GM19239 (cell line): ENCODE measurements around the gene ACBD4.
A peak's percentile ranks its signal among the peaks of the same experiment; 100 is the strongest.

Experiments
- DNase-seq: peaks from one replicate; pipeline ENCODE4 v3.0.0; 2011; ENCODE audit warnings: low spot score; ENCODE audit not compliant: insufficient read length
- FAIRE-seq: peaks from 2 replicates; lab custom pipeline; 2011; peaks lifted over from hg19 to GRCh38; lab: Jason Lieb, UNC

ACBD4 gene

DNA sequence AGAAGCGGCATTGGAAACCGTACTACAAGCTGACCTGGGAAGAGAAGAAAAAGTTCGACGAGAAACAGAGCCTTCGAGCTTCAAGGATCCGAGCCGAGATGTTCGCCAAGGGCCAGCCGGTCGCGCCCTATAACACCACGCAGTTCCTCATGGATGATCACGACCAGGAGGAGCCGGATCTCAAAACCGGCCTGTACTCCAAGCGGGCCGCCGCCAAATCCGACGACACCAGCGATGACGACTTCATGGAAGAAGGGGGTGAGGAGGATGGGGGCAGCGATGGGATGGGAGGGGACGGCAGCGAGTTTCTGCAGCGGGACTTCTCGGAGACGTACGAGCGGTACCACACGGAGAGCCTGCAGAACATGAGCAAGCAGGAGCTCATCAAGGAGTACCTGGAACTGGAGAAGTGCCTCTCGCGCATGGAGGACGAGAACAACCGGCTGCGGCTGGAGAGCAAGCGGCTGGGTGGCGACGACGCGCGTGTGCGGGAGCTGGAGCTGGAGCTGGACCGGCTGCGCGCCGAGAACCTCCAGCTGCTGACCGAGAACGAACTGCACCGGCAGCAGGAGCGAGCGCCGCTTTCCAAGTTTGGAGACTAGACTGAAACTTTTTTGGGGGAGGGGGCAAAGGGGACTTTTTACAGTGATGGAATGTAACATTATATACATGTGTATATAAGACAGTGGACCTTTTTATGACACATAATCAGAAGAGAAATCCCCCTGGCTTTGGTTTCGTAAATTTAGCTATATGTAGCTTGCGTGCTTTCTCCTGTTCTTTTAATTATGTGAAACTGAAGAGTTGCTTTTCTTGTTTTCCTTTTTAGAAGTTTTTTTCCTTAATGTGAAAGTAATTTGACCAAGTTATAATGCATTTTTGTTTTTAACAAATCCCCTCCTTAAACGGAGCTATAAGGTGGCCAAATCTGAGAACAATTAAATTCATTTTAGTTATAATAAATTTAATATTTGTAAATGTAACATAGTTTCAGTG lies 14.5 kb downstream of the ACBD4 start:
- DNase-seq, result no peak
- peak; percentile 21 for FAIRE-seq

- DNase-seq (no peak), FAIRE-seq (no peak)
Observed at GRCh38 chr17:45150911-45151809, 15.7 kb downstream of the ACBD4 start.

DNA sequence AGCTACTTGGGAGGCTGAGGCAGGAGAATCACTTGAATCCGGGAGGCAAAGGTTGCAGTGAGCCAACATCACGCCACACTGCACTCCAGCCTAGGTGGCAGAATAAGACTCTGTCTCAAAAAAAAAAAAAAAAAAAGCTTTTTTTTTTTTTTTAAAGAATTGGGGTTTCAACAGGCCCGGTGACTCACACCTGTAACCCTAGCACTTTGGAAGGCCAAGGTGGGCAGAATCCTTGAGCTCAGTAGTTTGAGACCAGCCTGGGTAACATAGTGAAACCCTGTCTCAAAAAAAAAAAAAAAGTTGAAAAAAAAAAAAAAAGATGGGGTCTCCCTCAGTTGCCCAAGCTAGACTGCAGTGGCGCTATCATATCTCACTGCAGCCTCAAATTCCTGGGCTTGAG lies 19.5 kb downstream of the ACBD4 start:
- no peak for FAIRE-seq

DNA sequence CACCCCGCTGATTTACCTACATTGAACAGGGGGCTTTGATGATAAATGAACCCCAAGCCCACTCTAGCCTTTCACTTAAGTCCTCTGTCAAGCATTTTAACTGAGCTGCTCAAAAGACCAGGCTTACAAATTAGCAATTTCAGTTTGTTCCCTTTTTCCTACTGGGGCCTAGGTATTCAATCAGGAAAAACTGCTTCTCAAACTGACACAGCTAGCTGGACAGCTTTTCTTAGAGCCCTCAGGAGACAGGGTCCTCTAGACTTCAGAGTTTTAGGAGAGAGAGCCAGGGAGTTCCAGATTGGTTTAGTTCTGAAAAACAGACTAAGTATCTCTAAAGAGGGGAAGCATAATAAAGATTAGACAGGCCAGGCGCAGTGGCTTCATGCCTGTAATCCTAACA lies 20.0 kb downstream of the ACBD4 start:
- no peak for FAIRE-seq
- DNase-seq, result no peak

More for the DNA sequence above, 19.5 kb downstream of the ACBD4 start:
- no peak for DNase-seq

- FAIRE-seq (no peak), DNase-seq (no peak)
Observed at GRCh38 chr17:45156242-45156641, 20.8 kb downstream of the ACBD4 start.

DNA sequence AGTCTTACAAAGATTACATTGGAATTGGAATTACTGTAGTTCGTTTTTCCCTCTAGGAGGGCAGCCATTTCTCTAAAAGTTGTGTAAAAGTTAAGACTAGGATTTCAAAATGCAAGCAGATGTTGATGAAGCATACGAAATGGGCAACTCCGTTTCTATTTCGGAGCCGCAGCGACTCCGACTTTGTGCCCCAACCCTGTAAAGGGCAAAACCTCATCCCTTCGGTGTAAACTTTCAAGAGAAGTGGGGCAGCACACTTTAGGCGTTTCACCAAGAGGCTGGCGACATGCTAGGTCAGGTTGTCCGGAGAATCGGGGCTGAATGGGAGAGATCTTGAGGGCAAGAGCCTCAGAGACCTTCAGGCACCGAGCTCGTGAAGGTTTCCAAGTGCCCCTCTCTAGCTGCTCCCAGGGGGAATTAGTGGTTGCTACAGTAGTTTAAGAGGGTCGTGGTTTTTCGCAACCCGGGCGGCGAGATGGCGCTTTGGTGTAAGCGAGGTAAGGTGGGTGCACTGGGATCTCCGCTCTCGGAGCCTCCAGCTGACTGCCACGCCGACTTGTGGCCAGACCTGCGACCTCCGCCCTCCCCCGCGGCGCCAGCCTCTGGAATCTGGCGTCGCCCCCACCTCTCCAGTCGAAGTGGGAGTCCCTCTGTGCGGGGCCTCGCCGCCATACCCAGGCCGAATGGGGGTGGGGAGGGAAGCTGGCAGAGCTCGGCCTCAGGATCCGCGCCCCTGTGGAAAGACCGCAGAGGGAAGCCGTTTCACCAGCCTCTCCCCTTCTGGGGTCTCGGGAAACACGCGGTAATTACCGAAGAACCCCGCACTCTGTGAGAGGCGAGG lies 25.2 kb downstream of the ACBD4 start:
- DNase-seq (no peak), FAIRE-seq (peak; percentile 80)

- peak; percentile 87 for DNase-seq
- FAIRE-seq, result peak; percentile 95
Observed at GRCh38 chr17:45161288-45162024, 26.0 kb downstream of the ACBD4 start, which contains the start of gene HEXIM2. HEXIM2 (plus strand) TSS chr17:45161875; CDS start chr17:45162794, 919 bp downstream.

DNA sequence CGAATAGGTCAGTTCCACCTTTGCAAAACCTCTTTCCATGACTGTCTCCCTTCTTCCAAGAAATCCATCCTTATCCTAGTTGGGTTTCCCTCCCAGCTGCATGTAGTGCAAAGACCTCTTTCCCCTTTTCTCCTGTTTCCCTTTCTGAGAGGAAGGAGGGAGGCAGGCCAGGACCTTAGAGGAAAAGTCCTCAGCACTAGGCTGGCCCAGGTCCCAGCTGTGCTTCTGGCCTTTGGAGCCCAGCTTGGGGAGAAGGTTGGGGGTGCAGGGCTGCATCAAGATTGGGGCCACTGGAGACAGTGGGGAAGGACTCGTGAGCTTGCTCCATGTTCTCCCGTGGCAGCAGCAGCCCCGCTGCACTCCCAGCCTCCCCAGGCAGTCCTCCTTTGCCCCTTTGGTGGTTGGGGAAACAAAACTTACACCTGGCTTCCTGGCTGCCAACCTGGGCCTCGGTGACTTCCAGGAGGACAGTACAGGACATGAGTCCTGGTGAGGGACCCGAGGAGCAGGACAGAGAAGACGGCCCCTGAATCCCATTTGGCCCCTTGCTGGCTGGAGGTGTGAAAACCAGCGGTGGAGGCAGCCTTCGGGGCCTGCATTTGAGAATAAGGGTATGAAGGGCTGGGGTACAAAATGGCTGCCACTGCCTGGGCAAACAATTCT lies 26.7 kb downstream of the ACBD4 start:
- DNase-seq, result no peak
- FAIRE-seq, result no peak

- DNase-seq (no peak), FAIRE-seq (no peak)
Observed at GRCh38 chr17:45164734-45165269, 29.3 kb downstream of the ACBD4 start.

DNA sequence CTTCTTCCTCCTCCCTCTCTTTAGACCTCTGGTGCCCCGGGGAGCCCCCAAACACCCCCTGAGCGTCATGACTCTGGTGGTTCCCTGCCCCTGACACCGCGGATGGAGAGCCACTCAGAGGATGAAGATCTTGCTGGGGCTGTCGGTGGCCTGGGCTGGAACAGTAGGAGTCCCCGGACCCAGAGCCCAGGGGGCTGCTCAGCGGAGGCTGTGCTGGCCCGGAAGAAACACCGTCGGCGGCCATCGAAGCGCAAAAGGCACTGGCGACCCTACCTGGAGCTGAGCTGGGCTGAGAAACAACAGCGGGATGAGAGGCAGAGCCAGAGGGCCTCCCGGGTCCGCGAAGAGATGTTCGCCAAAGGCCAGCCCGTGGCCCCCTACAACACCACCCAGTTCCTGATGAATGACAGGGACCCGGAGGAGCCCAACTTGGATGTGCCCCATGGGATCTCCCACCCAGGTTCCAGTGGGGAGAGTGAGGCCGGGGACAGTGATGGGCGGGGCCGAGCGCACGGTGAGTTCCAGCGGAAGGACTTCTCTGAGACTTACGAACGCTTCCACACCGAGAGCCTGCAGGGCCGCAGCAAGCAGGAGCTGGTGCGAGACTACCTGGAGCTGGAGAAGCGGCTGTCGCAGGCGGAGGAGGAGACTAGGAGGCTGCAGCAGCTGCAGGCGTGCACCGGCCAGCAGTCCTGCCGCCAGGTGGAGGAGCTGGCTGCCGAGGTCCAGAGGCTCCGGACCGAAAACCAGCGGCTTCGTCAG lies 33.7 kb downstream of the ACBD4 start:
- FAIRE-seq (no peak), DNase-seq (no peak)

DNA sequence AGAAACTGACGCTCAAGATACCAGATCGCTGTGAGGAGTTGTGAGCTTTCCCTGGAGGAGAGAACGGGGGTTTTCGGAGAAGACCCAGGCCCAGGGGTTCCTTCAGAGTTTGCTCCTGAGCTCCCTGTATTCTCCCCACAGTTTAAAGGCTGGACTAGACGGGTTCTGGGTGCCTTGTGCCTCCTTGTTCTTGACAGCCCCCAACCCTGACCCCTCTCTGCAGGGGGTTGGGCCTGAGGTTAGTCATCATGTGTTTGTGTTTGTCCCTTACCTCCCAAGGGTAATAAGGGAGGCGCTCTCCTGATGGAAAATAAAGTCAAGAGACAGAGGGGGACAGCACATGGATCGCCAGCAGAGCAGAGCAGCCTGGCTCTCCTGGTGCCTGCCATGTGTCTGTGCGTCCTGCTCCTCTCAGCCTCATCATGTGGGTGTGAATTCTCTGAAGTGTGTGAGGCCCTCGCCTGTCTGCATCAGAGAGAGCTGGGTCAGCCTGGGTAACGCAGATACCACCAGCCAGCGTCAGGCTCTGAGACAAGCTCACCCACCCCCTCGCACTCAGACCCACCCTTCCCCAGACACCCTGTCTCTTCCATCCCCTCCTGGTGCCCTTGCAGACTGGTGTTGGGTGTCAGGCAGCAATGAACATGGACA lies 34.9 kb downstream of the ACBD4 start:
- DNase-seq (no peak), FAIRE-seq (no peak)

GRCh38 chr17:45170931-45171337 lies 35.4 kb downstream of the ACBD4 start:
- DNase-seq, result no peak
- no peak for FAIRE-seq

- DNase-seq (no peak), FAIRE-seq (no peak)
Observed at GRCh38 chr17:45171338-45172231, 36.1 kb downstream of the ACBD4 start.

GRCh38 chr17:45172232-45172540 lies 36.7 kb downstream of the ACBD4 start:
- FAIRE-seq (no peak), DNase-seq (no peak)

DNA sequence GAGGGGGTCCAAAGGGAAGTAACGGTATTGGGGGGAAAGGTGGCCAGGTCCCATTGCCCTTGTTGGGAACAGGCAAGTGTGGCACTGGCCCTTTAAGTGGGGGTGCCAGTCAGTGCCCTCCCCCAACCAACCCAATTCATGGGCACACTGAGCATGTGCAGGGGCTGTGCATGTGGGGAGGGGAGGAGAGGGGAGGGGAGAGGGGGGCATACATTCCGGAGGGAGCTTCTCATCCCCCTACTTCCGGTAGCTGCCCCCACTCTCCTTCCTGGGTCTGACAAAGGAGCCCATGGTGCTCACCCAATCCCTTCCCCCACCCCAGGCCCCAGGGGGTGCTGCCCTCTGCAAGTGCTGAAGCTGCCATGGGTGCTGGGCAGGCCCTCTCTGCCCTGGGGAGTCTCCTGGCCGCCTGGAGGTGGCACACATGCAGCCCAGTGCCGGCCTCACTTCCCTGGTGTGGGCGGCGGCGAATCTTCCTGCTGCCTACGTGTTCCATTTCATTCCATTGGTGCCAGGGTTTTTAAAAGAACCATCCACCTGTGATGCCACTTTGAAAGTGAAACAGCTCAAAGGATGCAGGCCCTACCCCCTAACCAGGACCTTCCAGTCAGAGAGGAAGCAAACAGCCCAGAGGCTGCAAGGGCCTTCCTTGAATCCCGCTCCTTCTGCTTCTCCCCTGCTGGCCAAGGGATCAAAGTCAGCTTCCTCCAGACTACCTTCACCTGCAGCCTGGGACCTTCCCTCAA lies 37.2 kb downstream of the ACBD4 start:
- DNase-seq (peak; percentile 46), FAIRE-seq (peak; percentile 82)

GRCh38 chr17:45175759-45176115 lies 40.2 kb downstream of the ACBD4 start:
- DNase-seq, result no peak
- no peak for FAIRE-seq
